ENCODE measurements around the gene RC3H1.

DNA sequence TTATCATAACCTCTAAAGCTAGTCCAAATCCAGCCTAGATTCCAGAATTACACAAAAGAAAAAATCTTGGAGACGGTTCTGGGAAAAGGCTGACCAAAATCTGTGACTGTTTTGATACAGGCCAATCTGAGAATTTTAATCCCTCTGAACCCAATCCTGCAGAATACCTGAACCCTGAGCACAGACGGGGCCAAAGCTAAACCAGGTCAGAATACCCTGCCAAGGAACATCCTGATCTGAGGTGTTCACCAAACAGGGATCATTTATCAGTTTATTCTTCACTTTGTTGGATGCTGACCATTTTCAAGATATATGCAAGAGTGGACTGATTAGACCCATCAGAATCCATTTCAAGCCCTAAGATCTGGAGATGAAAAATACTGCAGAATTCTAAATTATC lies 3.6 kb downstream of the RC3H1 start:
- TF ChIP-seq EZH2 (IDR thresholded peaks at IDR 0.05) (no peak), POLR2AphosphoS5 (IDR thresholded peaks at IDR 0.05; ENCODE audit: borderline replicate concordance, low read depth, low read length) (no peak)
